Fibroblast of lung (primary cell): ENCODE measurements around the gene CDK6.
"Not testable (repeated sequence)": the region's sequence is repeated elsewhere in the genome, so short reads cannot be mapped to it uniquely, and the experiment has no call there.

Experiments used
- CTCF ChIP-seq, 2 donors: IDR thresholded peaks in 1 of 2; conservative IDR thresholded peaks in 1 of 2; 1 replicate in 1 of 2; 2 replicates in 1 of 2; pipeline ENCODE4 v1.5.1; 2011 to 2012; ENCODE audit warnings: low read length in 2 of 2, control low read depth in 1 of 2, inconsistent platforms in 1 of 2, low read depth in 1 of 2, mild to moderate bottlenecking in 1 of 2
- EZH2 ChIP-seq: IDR thresholded peaks from 2 replicates; pipeline ENCODE4 v1.5.1; 2012; ENCODE audit warnings: low read length, control low read depth, mild to moderate bottlenecking; ENCODE audit errors: missing control alignments

- TF ChIP-seq CTCF (conservative IDR thresholded peaks at IDR 0.05 in 1 of 2, IDR thresholded peaks at IDR 0.05 in 1 of 2; ENCODE audit: low read depth in 1 of 2, low read length in 2 of 2); EZH2: not testable (repeated sequence)
Observed at GRCh38 chr7:92886039-92886438, 49.7 kb upstream of the CDK6 start.
